H9 (cell line): ENCODE results near the gene NRP1. TPM values are rescaled to one million over a fixed set of nuclear protein-coding genes. Genes with fewer than 3 reads are reported as not detected.

Experiments
- DNase-seq: peaks from one replicate; pipeline ENCODE4 v3.0.0-alpha.2; 2017
- H2AFZ ChIP-seq: one replicate; pipeline ENCODE4 v1.6.1; 2013; ENCODE audit warnings: mild to moderate bottlenecking, low read length, control low read depth, moderate library complexity
- H2AK5ac ChIP-seq: 2 replicates; pipeline ENCODE4 v1.6.1; 2013; ENCODE audit warnings: low read length, control low read depth, mixed read lengths; ENCODE audit not compliant: insufficient read length
- H2BK120ac ChIP-seq: one replicate; pipeline ENCODE4 v1.6.1; 2013; ENCODE audit warnings: low read depth, mild to moderate bottlenecking, low read length, control low read depth, inconsistent platforms; ENCODE audit not compliant: poor library complexity, severe bottlenecking
- H2BK12ac ChIP-seq: 2 replicates; pipeline ENCODE4 v1.6.1; 2013; ENCODE audit warnings: low read length, control low read depth, mixed read lengths, low read depth; ENCODE audit not compliant: insufficient read length
- H2BK15ac ChIP-seq: 2 replicates; pipeline ENCODE4 v1.6.1; 2013; ENCODE audit warnings: low read depth, low read length, control low read depth
- H2BK20ac ChIP-seq: one replicate; pipeline ENCODE4 v1.6.1; 2013; ENCODE audit warnings: low read depth, mild to moderate bottlenecking, low read length, control low read depth, inconsistent platforms; ENCODE audit not compliant: poor library complexity, severe bottlenecking
- H2BK5ac ChIP-seq: 2 replicates; pipeline ENCODE4 v1.6.1; 2013; ENCODE audit warnings: low read length, control low read depth, mixed read lengths; ENCODE audit not compliant: insufficient read length
- H3K14ac ChIP-seq: 2 replicates; pipeline ENCODE4 v1.6.1; 2013; ENCODE audit warnings: low read length, control low read depth; ENCODE audit not compliant: insufficient read depth
- H3K18ac ChIP-seq: 2 replicates; pipeline ENCODE4 v1.6.1; 2013; ENCODE audit warnings: low read depth, mild to moderate bottlenecking, mixed read lengths, low read length, control low read depth; ENCODE audit not compliant: insufficient read length
- H3K23ac ChIP-seq: 2 replicates; pipeline ENCODE4 v1.6.1; 2013; ENCODE audit warnings: low read length, control low read depth, mixed read lengths, low read depth; ENCODE audit not compliant: insufficient read length
- H3K23me2 ChIP-seq: 2 replicates; pipeline ENCODE4 v1.6.1; 2013; ENCODE audit warnings: low read depth, mild to moderate bottlenecking, mixed read lengths, low read length, control low read depth; ENCODE audit not compliant: insufficient read length, poor library complexity, severe bottlenecking
- H3K27ac ChIP-seq: 2 replicates; pipeline ENCODE4 v1.5.1; 2013; ENCODE audit warnings: low read length, control low read depth, mixed read lengths, low read depth; ENCODE audit not compliant: insufficient read length
- H3K27me3 ChIP-seq: 2 replicates; pipeline ENCODE4 v1.6.1; 2013; ENCODE audit warnings: low read length, control low read depth, inconsistent platforms; ENCODE audit not compliant: insufficient read depth
- H3K4ac ChIP-seq: 2 replicates; pipeline ENCODE4 v1.6.1; 2013; ENCODE audit warnings: low read depth, mild to moderate bottlenecking, control low read depth, inconsistent platforms, low read length, moderate library complexity
- H3K4me1 ChIP-seq: 2 replicates; pipeline ENCODE4 v1.6.1; 2013; ENCODE audit warnings: low read length, control low read depth, inconsistent platforms; ENCODE audit not compliant: insufficient read depth
- H3K4me2 ChIP-seq: 2 replicates; pipeline ENCODE4 v1.6.1; 2013; ENCODE audit warnings: low read length, control low read depth, mixed read lengths; ENCODE audit not compliant: insufficient read length, insufficient read depth
- H3K56ac ChIP-seq: 2 replicates; pipeline ENCODE4 v1.6.1; 2013; ENCODE audit warnings: low read depth, mild to moderate bottlenecking, mixed read lengths, low read length, control low read depth; ENCODE audit not compliant: insufficient read length
- H3K79me1 ChIP-seq: 2 replicates; pipeline ENCODE4 v1.6.1; 2013; ENCODE audit warnings: low read depth, mild to moderate bottlenecking, moderate library complexity, low read length, control low read depth, inconsistent platforms; ENCODE audit not compliant: insufficient read depth, poor library complexity, severe bottlenecking
- H3K79me2 ChIP-seq: 2 replicates; pipeline ENCODE4 v1.6.1; 2013; ENCODE audit warnings: low read length, control low read depth, inconsistent platforms; ENCODE audit not compliant: insufficient read depth
- H3K9ac ChIP-seq: 2 replicates; pipeline ENCODE4 v1.6.1; 2013; ENCODE audit warnings: low read length, control low read depth, mixed read lengths; ENCODE audit not compliant: insufficient read length; ENCODE audit errors: extremely low read depth
- H3K9me3 ChIP-seq: one replicate; pipeline ENCODE4 v1.6.1; 2013; ENCODE audit warnings: low read depth, low read length, inconsistent platforms; ENCODE audit not compliant: control insufficient read depth
- H3T11ph ChIP-seq: one replicate; pipeline ENCODE4 v1.6.1; 2013; ENCODE audit warnings: mild to moderate bottlenecking, low read length, control low read depth, inconsistent platforms
- H4K20me1 ChIP-seq: one replicate; pipeline ENCODE4 v1.6.1; 2013; ENCODE audit not compliant: control insufficient read depth, insufficient read length, insufficient read depth
- H4K5ac ChIP-seq: 2 replicates; pipeline ENCODE4 v1.6.1; 2013; ENCODE audit warnings: low read depth, mild to moderate bottlenecking, mixed read lengths, low read length, control low read depth; ENCODE audit not compliant: insufficient read length
- H4K8ac ChIP-seq: replicated peaks from 2 replicates; pipeline ENCODE4 v1.6.1; 2013; ENCODE audit warnings: low read length, control low read depth, mixed read lengths, low read depth; ENCODE audit not compliant: insufficient read length
- H4K91ac ChIP-seq: 2 replicates; pipeline ENCODE4 v1.6.1; 2013; ENCODE audit warnings: low read depth, mild to moderate bottlenecking, moderate library complexity, mixed read lengths, low read length, control low read depth; ENCODE audit not compliant: insufficient read length
- H3K27ac Mint-ChIP-seq, 3 experiments: 2 replicates in 2 of 3; 3 replicates in 1 of 3; pipeline ENCODE4 v1.8.0; 2020 to 2021; ENCODE audit warnings: mixed read lengths in 3 of 3, mild to moderate bottlenecking in 1 of 3, moderate library complexity in 1 of 3
- H3K27me3 Mint-ChIP-seq: 2 replicates; pipeline ENCODE4 v1.8.0; 2021; ENCODE audit warnings: low read depth, mild to moderate bottlenecking, moderate library complexity, mixed read lengths
- H3K36me3 Mint-ChIP-seq, 3 experiments: 2 replicates in 2 of 3; 3 replicates in 1 of 3; pipeline ENCODE4 v1.8.0; 2020 to 2021; ENCODE audit warnings: low read depth in 3 of 3, mixed read lengths in 3 of 3; ENCODE audit not compliant: insufficient read depth in 1 of 3
- H3K4me1 Mint-ChIP-seq, 2 experiments: 2 replicates each; pipeline ENCODE4 v1.8.0; 2020; ENCODE audit warnings: mixed read lengths in 2 of 2
- H3K4me3 Mint-ChIP-seq, 2 experiments: 2 replicates in 1 of 2; 3 replicates in 1 of 2; pipeline ENCODE4 v1.8.0; 2020 to 2021; ENCODE audit warnings: mild to moderate bottlenecking in 2 of 2, mixed read lengths in 2 of 2, moderate library complexity in 1 of 2
- H3K9me3 Mint-ChIP-seq, 2 experiments: 2 replicates in 1 of 2; 3 replicates in 1 of 2; pipeline ENCODE4 v1.8.0; 2020; ENCODE audit warnings: mild to moderate bottlenecking in 2 of 2, mixed read lengths in 2 of 2, moderate library complexity in 1 of 2
- WGBS: extraction: QIAGEN DNeasy Blood & Tissue Kit; methylation state at CpG from one replicate; pipeline ENCODE4 v1.1.7; 2013; ENCODE audit warnings: missing lambda C conversion rate, low lambda C conversion rate, mixed read lengths; ENCODE audit not compliant: insufficient read length; ENCODE audit errors: extremely low coverage; 5-methylcytosine and 5-hydroxymethylcytosine counted together
- total RNA-seq: library from RNA; stranded (reverse); gene quantifications from 2 replicates; pipeline ENCODE4 v1.2.1, GENCODE V29; 2021
- TF ChIP-seq, protein P1 (sequence below): fragments of 200-600 bp; sonication (generic); conservative IDR thresholded peaks from 3 replicates; pipeline ENCODE4 v1.8.0; 2021; ENCODE audit warnings: antibody characterized with exemption, mild to moderate bottlenecking

Gene NRP1
- total RNA-seq, 1 experiment from 2014 or later, result 4.6 TPM

DNA sequence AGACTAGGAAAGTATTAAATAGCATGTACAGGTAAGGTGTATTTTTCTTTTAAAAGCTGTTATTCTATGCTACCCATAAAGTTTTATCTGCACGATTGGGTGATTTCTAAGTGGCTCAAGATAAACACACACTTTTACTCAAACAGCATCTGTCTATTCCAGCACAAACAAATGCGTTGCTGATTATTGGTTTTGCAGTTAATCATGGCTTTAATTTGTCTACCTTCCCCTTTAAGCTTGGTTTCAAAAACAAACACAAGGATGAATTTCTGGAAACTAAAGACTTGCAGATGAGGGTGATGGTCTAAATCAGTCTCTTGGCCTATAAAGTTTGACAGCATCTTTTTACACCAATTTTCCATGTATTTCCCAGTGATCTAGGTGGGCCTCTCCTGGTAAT is 94.2 kb downstream of the NRP1 start:
- no peak overlapping the region for H4K5ac ChIP-seq
- no peak overlapping the region for H3K4me3 Mint-ChIP-seq
- peaks cover 5% of the 10 kb centered on the region in 2 experiments; a peak in 2 of 4 replicates for H3K4me1 Mint-ChIP-seq
- no peak overlapping the region for H2BK12ac ChIP-seq
- H3K36me3 Mint-ChIP-seq, result no peaks in the 10 kb centered on the region
- no peaks in the 10 kb centered on the region for H3K79me2 ChIP-seq
- no peak overlapping the region for H2BK120ac ChIP-seq
- H3K27ac Mint-ChIP-seq, result no peak overlapping the region
- no peak overlapping the region for H3K18ac ChIP-seq
- H2BK20ac ChIP-seq, result no peak overlapping the region
- H2BK5ac ChIP-seq, result no peak overlapping the region
- no peak overlapping the region for H3K14ac ChIP-seq
- H3K9ac ChIP-seq, result no peak overlapping the region
- no peaks in the 10 kb centered on the region for H3K9me3 ChIP-seq
- H3K4ac ChIP-seq, result no peak overlapping the region
- whole genome bisulfite sequencing, result no CpG with 5 or more reads among the region's 2 CpGs
- H2AFZ ChIP-seq, result no peak overlapping the region
- H3T11ph ChIP-seq, result no peak overlapping the region
- H4K20me1 ChIP-seq, result no peaks in the 10 kb centered on the region
- no peak overlapping the region for H2AK5ac ChIP-seq
- no peak overlapping the region for H3K4me2 ChIP-seq
- H3K23ac ChIP-seq, result no peak overlapping the region
- no peaks in the 10 kb centered on the region for H3K27me3 ChIP-seq
- no peaks in the 10 kb centered on the region for H3K79me1 ChIP-seq
- H3K4me1 ChIP-seq, result no peaks in the 10 kb centered on the region
- H3K56ac ChIP-seq, result no peak overlapping the region
- H3K27me3 Mint-ChIP-seq, result no peaks in the 10 kb centered on the region
- DNase-seq, result no peak
- H4K8ac ChIP-seq, result no peak overlapping the region
- TF ChIP-seq, protein P1, sequence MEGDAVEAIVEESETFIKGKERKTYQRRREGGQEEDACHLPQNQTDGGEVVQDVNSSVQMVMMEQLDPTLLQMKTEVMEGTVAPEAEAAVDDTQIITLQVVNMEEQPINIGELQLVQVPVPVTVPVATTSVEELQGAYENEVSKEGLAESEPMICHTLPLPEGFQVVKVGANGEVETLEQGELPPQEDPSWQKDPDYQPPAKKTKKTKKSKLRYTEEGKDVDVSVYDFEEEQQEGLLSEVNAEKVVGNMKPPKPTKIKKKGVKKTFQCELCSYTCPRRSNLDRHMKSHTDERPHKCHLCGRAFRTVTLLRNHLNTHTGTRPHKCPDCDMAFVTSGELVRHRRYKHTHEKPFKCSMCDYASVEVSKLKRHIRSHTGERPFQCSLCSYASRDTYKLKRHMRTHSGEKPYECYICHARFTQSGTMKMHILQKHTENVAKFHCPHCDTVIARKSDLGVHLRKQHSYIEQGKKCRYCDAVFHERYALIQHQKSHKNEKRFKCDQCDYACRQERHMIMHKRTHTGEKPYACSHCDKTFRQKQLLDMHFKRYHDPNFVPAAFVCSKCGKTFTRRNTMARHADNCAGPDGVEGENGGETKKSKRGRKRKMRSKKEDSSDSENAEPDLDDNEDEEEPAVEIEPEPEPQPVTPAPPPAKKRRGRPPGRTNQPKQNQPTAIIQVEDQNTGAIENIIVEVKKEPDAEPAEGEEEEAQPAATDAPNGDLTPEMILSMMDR, result no peak
- H2BK15ac ChIP-seq, result no peak overlapping the region
- no peaks in the 10 kb centered on the region for H3K9me3 Mint-ChIP-seq
- no peak overlapping the region for H3K27ac ChIP-seq
- H3K23me2 ChIP-seq, result no peaks in the 10 kb centered on the region
- no peak overlapping the region for H4K91ac ChIP-seq
